Measurements from ENCODE around the gene RAB39A.
A peak's percentile ranks its signal among the peaks of the same experiment; 100 is the strongest.

The RAB39A gene

DNA sequence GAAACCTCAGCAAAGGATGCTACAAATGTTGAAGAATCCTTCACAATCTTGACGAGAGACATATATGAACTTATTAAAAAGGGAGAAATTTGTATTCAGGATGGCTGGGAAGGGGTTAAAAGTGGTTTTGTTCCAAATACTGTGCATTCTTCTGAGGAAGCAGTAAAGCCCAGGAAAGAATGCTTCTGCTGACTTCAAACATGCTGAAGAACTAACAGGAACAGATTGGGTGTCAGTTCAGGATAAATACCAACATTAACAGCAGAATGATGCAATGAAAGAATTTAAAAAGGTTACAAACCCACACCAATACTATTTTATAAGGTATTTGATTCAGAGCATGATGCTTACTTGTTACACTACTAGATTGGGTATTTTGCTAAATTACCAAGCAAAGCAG is 33.9 kb downstream of the RAB39A start:
- DNase-seq = no peak

DNA sequence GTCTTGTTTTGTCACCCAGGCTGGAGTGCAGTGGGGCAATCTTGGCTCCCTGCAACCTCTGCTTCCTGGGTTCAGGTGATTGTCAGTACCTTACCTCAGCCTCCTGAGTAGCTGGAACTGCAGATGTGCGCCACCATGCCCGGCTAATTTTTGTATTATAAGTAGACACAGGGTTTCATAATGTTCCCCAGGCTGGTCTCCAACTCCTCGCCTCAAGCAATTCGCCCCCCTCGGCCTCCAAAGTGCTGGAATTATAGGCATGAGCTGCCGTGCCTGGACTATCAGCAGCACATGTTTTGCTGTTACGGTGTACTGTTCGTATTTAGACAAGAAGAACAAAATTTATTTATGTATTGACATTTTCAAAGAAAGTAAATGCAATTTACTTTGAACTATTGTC is 34.8 kb downstream of the RAB39A start:
- no peak for DNase-seq

DNA sequence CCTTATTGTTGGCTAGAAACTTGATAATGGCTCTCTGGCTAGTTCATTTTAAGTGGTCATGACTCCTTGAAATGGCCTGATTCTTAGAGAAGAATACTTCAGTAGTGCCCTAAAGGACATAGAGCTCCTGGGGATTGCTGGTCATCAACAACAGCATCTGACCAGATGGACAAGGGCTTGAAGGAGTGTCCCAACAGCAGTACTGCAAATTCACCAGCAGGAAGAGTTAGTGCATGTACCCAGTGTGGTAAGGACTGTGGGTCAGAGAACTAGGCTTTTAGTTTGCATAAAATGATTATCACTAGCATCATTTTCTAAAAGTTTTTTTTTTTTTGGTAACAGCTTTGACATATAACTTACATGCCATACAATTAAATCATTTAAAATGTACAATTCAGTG is 41.0 kb downstream of the RAB39A start:
- no peak for DNase-seq

DNA sequence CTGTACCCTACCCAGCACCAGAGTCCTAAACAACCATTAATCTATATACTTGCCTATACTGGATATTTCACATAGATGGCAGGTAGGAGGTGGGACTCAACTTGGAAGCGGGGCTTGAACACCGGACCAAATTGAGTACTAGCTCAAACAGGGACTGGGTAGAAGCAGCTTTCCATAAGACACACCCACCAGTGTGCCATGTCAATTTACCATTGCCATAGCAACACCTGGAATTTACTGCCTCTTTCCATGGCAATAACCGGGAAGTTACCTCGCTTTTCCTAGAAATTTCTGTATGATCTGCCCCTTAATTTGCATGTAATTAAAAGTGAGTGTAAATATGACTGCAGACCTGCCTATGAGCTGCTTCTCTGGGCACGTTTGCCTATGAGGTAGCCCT is 41.8 kb downstream of the RAB39A start:
- peak; percentile 81 to 90 for DNase-seq

DNA sequence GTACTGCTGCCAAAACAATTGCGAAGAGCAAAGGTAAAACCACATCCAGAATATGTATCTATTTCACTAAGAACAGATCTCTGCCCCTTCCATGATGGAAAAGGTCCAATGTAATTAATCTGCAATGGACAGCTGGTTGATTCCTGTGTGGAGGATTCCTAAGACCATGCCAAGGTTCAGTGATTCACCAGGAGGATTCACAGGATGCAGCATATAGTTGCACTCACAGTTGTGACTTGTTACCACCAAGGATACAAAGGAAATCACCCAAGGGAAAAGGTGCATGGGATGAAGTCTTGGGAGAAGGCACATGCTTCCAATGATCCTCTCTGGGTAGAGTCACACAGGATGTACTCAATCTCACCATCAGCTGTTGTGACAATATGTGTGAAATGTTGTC is 45.4 kb downstream of the RAB39A start:
- DNase-seq = no peak

DNA sequence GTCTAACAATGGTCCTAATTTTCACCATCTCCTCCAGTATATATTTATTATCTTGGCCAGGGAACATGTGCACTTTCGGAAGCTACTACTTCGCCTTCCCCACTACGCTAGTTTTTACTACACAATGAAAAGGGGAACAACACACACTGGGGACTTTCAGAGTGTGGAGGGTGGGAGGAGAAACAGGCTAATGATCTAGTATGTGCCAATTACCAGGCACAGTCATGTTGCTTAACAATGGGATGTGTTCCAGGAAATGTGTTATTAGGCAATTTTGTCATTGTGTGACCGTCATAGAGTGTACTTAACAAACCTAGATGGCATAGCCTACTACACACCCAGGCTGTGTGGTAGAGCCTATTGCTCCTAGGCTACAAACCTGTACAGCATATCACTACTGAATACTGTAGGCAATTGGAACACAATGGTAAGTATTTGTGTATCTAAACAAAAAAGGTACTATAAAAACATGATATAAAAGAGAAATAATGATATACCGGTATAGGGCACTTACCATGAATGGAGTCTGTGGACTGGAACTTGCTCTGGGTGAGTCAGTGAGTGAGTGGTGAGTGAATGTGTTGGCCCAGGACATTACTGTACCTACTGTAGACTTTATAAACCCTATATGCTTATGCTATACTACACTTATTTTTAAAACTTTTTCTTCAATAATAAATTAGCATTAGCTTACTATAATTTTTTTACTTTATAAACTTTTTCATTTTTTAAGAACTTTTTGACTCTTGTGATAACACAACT is 60.3 kb downstream of the RAB39A start:
- no peak for DNase-seq

DNA sequence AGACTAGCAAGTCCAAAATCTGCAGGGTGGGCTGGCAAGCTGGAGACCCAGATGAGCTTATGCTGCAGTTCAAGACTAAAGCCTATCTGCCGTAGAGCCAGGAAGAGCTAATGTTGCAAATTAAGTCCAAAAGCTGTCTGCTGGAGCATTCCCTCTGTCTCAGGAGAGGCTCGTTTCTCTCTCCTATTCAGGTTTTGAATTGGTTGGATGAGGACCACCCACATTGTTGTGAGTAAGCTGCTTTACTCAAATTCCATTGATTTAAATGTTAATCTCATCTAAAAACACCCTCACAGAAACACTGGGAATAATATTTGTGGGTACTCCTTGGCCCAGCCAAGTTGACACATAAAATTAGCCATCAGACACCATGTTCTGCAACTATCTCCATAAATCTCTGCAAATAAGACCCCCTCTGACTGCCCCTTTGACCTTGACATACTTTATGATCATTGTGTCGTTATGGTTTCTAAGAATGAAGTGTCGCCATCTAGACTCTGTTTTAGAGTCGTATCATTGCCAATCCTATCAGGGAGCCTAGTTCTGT is 63.7 kb downstream of the RAB39A start:
- no peak for DNase-seq

DNA sequence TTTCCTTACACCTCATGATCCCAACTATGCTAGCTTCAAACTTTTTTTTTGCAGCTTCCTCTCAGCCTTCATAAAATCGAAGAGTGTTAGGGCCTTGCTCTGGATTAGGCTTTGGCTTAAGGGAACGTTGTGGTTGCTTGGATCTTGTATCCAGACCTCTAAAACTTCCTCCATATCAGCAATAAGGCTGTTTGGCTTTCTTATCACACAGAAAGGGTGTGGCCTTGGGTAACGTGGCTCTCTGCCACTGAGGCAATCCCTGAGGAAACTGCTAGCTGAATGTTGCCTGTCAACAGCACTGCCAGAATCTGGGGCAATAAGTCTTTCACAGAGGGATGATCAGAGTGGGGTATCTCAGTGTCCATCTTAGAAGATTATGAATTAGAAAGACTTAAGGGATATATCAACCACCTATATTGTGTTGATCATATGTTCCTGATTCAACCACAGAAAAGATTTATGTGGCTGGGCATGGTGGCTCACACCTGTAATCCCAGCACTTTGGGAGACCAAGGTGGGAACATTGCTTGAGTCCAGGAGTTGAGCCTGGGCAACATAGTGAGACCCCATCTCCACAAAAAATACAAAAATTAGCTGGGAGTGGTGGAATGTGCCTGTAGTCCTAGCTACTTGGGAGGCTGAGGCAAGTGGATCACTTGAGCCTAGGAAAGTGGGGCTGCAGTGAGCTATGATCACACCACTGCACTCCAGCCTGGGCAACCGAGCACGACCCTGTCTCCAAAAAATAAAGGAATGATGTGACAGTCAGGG is 67.9 kb downstream of the RAB39A start:
- DNase-seq = no peak

DNA sequence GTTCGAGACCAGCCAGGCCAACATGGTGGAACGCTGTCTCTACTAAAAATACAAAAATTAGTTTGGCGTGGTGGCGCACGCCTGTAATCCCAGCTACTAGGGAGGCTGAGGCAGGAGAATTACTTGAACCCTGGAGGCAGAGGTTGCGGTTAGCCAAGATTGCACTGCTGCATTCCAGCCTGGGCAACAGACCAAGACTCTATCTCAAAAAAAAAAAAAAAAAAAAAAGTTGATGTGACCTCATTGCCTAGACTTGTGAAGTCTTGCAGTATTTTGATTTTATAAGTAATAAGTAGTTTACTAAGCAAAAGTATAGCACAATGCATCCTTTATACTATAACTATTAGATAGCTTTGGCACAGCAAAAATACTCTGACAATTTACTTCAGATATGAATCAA is 70.5 kb downstream of the RAB39A start:
- no peak for DNase-seq

DNA sequence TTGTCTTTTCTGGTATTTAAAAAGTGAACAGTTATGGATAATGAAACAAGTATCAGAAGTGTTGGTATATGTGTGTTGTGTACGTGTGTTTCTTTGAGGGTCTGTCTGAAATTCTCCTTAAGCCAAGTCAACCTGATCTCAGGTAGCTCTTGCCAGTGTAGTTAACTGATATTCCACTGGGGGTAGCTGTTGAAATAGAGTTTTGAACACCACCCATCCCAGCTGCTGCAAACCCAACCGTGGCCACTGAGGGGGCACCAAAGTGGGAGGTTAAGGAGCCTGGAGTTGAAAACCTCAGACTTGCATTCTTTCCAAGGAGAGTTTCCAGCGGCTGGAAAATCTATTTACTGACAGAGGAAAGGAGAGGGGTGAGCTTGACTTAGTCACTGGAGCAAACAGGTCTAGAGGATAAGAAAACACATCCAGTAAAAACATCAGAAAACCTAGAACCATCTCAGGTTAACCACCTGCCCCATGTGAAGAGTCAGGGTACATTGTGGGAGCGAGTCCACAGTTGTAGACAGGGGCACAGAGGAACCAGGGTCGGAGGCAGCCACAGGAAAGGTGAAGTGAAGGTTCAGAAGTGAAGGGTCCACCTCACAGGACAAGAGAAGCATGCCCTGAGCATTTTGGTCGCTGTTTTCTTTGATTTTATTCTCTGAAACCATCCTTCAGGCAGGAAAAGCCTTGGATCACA is 71.7 kb downstream of the RAB39A start:
- DNase-seq = peak; percentile 73 to 89

DNA sequence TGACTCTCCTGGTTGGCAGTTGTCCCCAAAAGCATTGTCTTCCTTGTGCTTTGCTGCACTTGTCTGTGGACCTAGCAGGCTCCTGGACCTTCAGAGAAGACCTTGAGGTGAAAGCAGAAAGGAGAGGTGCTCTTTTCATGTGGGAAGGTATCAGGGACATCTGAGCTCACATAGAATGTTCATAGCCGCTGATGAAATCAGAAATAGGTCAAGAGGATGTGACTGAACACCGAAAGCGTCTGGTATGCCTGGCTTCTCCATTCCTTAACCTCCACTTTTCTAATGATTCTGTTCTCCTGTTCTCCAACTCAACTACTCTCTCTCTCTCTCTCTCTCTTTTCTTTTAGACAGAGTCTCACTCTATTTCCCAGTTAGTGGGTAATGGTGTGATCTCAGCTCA is 74.2 kb downstream of the RAB39A start:
- no peak for DNase-seq

DNA sequence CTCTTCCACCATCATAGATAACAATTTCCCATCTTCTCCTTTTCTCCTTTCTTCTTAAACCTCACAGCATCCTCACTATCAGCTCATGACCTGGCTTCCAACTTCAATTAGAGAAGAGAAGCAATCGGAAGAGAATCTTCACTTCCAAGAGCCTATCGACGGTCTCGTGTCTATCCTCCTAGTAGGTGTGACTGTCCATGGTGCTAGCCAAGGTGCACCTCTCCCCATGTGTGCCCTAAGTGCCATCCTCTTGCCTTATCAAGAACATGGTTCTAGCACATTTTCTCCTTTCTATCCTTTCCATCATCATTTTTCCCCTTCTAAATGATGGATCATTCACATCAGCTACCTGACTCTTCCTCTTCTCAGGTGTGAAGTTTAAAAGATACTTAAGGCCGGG is 75.4 kb downstream of the RAB39A start:
- DNase-seq = no peak

DNA sequence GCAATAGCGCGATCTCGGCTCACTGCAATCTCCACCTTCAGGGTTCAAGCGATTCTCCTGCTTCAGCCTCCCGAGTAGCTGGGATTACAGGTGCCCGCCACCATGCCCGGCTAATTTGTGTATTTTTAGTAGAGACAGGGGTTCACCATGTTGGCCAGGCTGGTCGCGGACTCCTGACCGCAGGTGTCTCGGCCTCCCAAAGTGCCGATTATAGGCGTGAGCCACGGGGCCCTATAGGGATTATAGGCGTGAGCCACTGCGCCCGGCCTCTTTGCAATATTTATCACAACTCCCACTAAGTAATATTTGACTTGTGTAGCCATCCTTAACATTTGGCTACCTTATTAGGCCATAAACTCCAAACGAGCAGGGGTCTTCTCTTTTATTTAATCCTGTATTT is 79.6 kb downstream of the RAB39A start:
- DNase-seq = no peak

DNA sequence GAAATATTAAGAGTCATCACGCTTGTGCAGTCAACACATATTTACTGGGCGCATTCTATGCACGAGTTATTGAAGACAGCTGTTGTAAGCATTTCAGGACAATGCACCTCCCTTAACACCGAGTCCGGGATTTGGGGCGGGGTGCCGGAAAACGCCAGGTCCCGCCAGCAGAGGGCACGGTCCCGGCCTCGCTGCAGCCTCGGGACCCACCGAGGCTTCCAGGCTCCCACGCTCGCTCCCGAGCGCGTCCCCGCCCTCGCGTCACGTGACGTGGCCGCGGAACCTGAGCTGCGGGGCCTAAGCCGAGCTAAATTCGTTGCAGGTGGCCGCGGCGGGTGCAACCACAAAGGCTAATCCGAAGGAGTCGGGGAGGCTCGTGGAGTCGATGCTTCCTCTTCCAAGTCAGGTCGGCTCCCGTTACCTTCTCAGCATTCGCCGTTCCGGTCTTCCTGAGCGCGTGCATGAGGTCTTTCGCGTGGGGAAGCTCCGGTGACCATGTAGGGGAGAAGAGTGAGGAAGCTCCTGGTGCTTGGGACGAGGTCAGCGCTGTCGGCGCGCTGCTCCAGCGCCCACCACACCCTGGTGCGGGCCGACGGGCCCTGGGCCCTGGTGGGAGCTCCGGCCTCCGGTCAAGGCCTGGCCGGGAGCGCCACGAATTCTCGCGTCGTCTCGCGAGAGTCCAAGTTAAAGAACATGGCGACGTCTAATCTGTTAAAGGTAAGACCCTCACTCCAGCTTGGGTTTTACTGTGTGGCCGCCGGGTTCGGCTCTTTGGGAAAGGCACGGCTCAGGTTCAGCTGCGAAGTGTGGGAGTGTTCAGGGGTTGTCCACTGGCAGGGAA is 80.6 kb downstream of the RAB39A start, which contains the start of gene CUL5:
CUL5 (plus strand) TSS at position 243 of the 841 bp plus-strand sequence; CDS start at position 694, 451 bp downstream.
- peak; percentile 93 to 99 for DNase-seq

DNA sequence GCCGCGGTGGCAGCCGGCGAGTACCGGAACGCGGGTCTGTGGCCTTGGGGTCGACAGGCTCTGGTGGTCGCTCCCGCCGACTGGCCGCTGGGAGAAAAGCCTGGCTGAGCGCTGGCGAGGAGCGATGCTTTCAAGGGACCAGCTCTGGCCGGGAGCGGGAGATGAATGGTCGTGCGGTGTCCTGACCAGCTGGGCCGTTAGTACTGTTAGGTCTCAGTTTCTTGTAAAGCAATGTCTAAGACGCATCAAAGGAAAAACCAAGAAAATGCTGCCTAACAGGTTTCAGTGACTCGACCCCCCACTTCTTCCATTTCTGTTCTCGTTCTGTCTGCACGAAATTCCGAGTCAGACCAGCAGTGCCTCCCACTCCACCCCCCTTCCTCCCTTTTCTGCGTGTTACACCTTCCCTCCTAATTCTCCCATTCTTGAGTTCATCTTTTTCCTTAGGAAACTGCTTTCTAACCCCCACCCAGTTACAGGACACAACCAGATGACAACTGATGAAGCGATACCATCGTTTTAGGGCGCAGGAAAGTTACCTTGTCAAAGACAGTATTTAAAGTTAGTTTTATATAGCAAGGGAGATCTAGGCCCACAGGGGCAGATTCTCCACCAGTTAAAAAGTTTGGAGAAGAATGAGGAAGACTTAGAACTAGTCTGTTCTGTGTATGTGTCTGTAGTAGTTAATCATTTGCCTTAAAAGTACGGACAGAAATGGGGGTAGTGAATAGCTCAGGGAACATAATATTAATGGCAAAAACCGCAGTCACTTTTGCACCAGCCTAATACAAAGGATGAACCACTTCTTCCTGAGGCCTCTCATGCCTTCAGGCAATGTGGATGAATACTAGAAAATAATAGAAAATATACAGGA is 81.5 kb downstream of the RAB39A start:
- peak; percentile 43 to 75 for DNase-seq

DNA sequence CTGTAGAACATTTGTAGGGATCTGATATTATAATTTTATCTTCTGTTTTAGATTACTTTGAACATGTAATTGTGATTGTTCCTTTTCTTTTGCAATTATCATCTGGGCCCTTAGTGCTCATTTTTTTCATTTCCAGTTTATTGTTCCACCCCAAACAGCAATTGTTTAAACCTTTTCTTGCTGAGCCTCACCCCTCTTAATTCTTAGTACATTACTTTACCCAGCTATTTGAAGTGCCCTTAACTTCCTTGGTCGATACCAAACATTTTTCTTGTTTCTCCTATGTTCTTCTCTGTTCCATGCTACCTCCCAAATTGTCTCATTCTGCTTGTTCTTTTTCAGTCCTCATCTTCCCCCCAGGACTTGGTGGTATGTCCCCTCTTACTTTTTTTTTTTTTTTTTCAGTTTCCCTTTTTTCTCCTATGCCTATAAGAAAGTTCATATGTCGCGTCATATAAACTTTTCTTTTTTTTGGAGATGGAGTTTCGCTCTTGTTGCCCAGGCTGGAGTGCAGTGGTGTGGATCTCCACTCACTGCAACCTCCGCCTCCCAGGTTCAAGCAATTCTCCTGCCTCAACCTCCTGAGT is 84.0 kb downstream of the RAB39A start:
- no peak for DNase-seq

Measured in NCI-H526 (cell line).